Stomach (tissue), 9 donors: Measurements from ENCODE around the gene NEDD4L. TPM values are rescaled to one million over a fixed set of nuclear protein-coding genes. Genes with fewer than 3 reads are reported as not detected.
A peak's percentile ranks its signal among the peaks of the same experiment; 100 is the strongest.

Source experiments
- DNase-seq, 2 donors: peaks; one replicate each; pipeline versions ENCODE4 v3.0.0 to v3.0.0-alpha.2; 2013 to 2019
- H3K27ac ChIP-seq, 5 donors: fragments of 200-600 bp in 4 of 5; sonication (generic) in 4 of 5; one replicate each; pipeline ENCODE4 v1.5.1; 2013 to 2019; ENCODE audit warnings: mild to moderate bottlenecking in 1 of 5, moderate library complexity in 1 of 5
- H3K27me3 ChIP-seq, 3 donors: fragments of 200-600 bp; sonication (generic); one replicate each; pipeline ENCODE4 v1.5.1; 2017 to 2019; ENCODE audit warnings: mixed run types in 1 of 3
- H3K36me3 ChIP-seq, 4 donors: fragments of 200-600 bp; sonication (generic); 1 replicate in 3 of 4; 2 replicates in 1 of 4; pipeline ENCODE4 v1.5.1; 2016 to 2019
- H3K4me1 ChIP-seq, 4 donors: fragments of 200-600 bp; sonication (generic); one replicate each; pipeline ENCODE4 v1.5.1; 2016 to 2019
- H3K4me3 ChIP-seq, 4 donors: fragments of 200-600 bp; sonication (generic) in 3 of 4; one replicate each; pipeline ENCODE4 v1.5.1; 2016 to 2019; ENCODE audit warnings: mild to moderate bottlenecking in 1 of 4
- H3K9me3 ChIP-seq, 4 donors: fragments of 200-600 bp; sonication (generic); one replicate each; pipeline ENCODE4 v1.5.1; 2016 to 2019
- EP300 ChIP-seq: sonication (generic); formaldehyde crosslinking; IDR thresholded peaks from one replicate; pipeline ENCODE4 v1.6.1; 2017; ENCODE audit warnings: antibody characterized with exemption
- POLR2A ChIP-seq, 4 donors: fragments of 450-650 bp; IDR thresholded peaks; one replicate each; pipeline ENCODE4 v1.6.1; 2016; ENCODE audit warnings: antibody characterized with exemption in 4 of 4, control low read depth in 2 of 4, mild to moderate bottlenecking in 1 of 4, moderate library complexity in 1 of 4
- POLR2AphosphoS5 ChIP-seq, 3 donors: sonication (generic); formaldehyde crosslinking; IDR thresholded peaks; one replicate each; pipeline ENCODE4 v1.6.1; 2016; ENCODE audit warnings: antibody characterized with exemption in 3 of 3
- WGBS, 5 donors: extraction: QIAGEN DNeasy Blood & Tissue Kit in 3 of 5; methylation state at CpG; one replicate each; pipeline versions ENCODE4 v1.1.5 to v1.1.7; 2013 to 2018; 5-methylcytosine and 5-hydroxymethylcytosine counted together
- intact Hi-C: fragments of 100-400 bp; cut with DNase I; formaldehyde crosslinking; loops from one replicate; pipeline ENCODE4 v1.15.1; 2023; ENCODE audit warnings: low total_unique reads
- polyA plus RNA-seq, 3 donors: library from polyadenylated mRNA; stranded (reverse); fragments of 200-250 nt; gene quantifications; one replicate each; pipeline ENCODE4 v1.2.3, GENCODE V29; 2013
- total RNA-seq, 5 donors: library from RNA; depleted of rRNA; stranded (reverse); fragments of >200 nt; gene quantifications; one replicate each; pipeline versions ENCODE4 v1.1.0 to v1.2.3, GENCODE V29; 2014 to 2016
- TF ChIP-seq, protein P1 (sequence below), 7 experiments: fragments of 450-650 bp in 4 of 7; fragments of 200-600 bp in 3 of 7; sonication (generic) in 3 of 7; IDR thresholded peaks; one replicate each; pipeline ENCODE4 v1.5.1; 2016 to 2019; ENCODE audit warnings: antibody characterized with exemption in 7 of 7, control low read depth in 2 of 7, mild to moderate bottlenecking in 1 of 7
- donor health status: healthy with polysubstance abuse.
- donor health status: Bipolar disorder and iron deficiency.
- donor health status: healthy.

Gene NEDD4L
- total and polyA plus RNA-seq, 8 donors = 46.1 to 315 (median 129) TPM

- TF ChIP-seq, protein P1, sequence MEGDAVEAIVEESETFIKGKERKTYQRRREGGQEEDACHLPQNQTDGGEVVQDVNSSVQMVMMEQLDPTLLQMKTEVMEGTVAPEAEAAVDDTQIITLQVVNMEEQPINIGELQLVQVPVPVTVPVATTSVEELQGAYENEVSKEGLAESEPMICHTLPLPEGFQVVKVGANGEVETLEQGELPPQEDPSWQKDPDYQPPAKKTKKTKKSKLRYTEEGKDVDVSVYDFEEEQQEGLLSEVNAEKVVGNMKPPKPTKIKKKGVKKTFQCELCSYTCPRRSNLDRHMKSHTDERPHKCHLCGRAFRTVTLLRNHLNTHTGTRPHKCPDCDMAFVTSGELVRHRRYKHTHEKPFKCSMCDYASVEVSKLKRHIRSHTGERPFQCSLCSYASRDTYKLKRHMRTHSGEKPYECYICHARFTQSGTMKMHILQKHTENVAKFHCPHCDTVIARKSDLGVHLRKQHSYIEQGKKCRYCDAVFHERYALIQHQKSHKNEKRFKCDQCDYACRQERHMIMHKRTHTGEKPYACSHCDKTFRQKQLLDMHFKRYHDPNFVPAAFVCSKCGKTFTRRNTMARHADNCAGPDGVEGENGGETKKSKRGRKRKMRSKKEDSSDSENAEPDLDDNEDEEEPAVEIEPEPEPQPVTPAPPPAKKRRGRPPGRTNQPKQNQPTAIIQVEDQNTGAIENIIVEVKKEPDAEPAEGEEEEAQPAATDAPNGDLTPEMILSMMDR (IDR thresholded peaks at IDR 0.05) = no peak
- TF ChIP-seq POLR2AphosphoS5 (IDR thresholded peaks at IDR 0.05) (no peak), POLR2A (IDR thresholded peaks at IDR 0.05) (no peak), EP300 (no peak)
- 37 to 44% (median 41%) methylated on average over 8 of the region's 8 CpGs for WGBS, 5 donors
- H3K4me1 ChIP-seq = peaks cover 14 to 24% (median 19%) of the 10 kb centered on the region in 4 donors
- peak in 1 of 2 donors; percentile 51 for DNase-seq
- no peak overlapping the region for H3K4me3 ChIP-seq
- H3K27ac ChIP-seq = peak overlapping the region in 4 of 5 donors; percentile 7 to 56 (median 50)
- no peaks in the 10 kb centered on the region for H3K27me3 ChIP-seq
- H3K36me3 ChIP-seq = no peaks in the 10 kb centered on the region
- no peaks in the 10 kb centered on the region for H3K9me3 ChIP-seq
- intact Hi-C loops = no loop called here
These were observed 53.3 kb downstream of the NEDD4L start for GRCh38 chr18:58097121-58097906.

DNA sequence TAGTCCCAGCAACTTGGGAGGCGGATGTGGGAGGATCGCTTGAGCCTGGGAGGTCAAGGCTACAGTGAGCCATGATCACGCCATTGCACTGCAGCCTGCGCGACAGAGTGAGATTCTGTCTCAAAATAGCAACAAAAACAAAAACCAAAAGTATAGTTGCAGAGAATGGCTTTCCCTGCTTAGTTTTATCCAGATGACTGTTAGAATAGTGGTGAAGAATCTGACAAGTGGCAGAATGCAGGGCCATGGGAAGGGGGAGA, 53.8 kb downstream of the NEDD4L start:
- DNase-seq = no peak
- Histone ChIP-seq H3K27me3 (no peaks in the 10 kb centered on the region), H3K4me1 (peaks cover 14 to 26% (median 21%) of the 10 kb centered on the region in 4 donors), H3K4me3 (no peak overlapping the region), H3K27ac (peak overlapping the region in 2 of 5 donors; percentile 44 to 56), H3K9me3 (no peaks in the 10 kb centered on the region), H3K36me3 (no peaks in the 10 kb centered on the region)
- intact Hi-C loops = no loop called here
- 91 to 96% (median 95%) methylated on average over 5 of the region's 5 CpGs for WGBS, 5 donors
- TF ChIP-seq POLR2AphosphoS5 (IDR thresholded peaks at IDR 0.05) (no peak), POLR2A (IDR thresholded peaks at IDR 0.05) (no peak), EP300 (no peak)
- TF ChIP-seq, protein P1 (IDR thresholded peaks at IDR 0.05) = no peak

DNA sequence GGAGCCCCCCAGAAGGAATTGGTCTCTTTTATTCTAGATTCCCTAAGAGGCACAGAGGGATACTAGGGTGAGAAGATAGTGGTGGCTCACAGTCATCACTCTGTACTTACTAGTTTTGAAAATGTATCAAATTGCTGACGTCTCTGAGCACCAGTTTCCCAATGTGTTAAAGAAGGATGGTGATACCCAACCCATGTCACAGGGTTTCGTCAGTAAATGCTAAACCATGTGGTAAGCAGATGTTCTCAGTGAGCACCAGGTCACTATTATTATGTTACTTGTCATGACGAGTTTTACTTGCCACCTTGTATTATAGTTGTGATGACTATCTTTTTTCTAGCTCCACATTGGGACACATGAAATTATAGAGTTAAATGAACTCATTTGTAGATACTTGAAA, 54.7 kb downstream of the NEDD4L start:
- H3K4me1 ChIP-seq = peaks cover 14 to 34% (median 25%) of the 10 kb centered on the region in 4 donors

DNA sequence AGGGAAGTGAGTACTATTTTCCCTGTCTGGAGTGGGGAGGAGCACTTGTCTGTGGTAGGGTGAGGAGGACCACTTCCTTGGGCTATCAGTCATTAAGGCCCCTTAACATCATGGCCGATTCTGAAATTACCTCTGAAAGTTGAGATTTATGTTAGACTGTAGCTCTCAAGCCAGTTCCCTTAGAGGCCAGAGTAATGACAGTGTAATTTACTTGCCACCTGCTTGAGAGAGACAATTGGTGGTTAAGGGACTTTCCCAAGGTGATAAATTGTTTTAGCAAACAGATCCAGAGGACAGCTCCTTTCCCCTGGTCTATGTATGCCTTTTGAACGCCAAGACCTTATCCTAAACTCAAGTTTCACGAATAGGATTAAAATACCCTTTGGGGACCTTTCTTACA, 56.1 kb downstream of the NEDD4L start:
- TF ChIP-seq POLR2AphosphoS5 (IDR thresholded peaks at IDR 0.05) = no peak
- no peak for TF ChIP-seq POLR2A (IDR thresholded peaks at IDR 0.05)
- TF ChIP-seq, protein P1 (IDR thresholded peaks at IDR 0.05) = no peak
- no peak for TF ChIP-seq EP300
- intact Hi-C loops = no loop called here
- 59 to 66% (median 63%) methylated on average over 3 of the region's 3 CpGs for WGBS, 5 donors
- Histone ChIP-seq H3K36me3 (no peaks in the 10 kb centered on the region), H3K27me3 (no peaks in the 10 kb centered on the region), H3K27ac (peak overlapping the region in 1 of 5 donors; percentile 13), H3K4me3 (no peak overlapping the region), H3K4me1 (peaks cover 17 to 46% (median 30%) of the 10 kb centered on the region in 4 donors), H3K9me3 (no peaks in the 10 kb centered on the region)
- DNase-seq = no peak

More for the DNA sequence above, 54.7 kb downstream of the NEDD4L start:
- H3K9me3 ChIP-seq = no peaks in the 10 kb centered on the region
- intact Hi-C loops = no loop called here
- H3K36me3 ChIP-seq = no peaks in the 10 kb centered on the region
- no peak overlapping the region for H3K27ac ChIP-seq
- no peak overlapping the region for H3K4me3 ChIP-seq
- WGBS, 5 donors = 91 to 96% (median 92%) methylated on average over 3 of the region's 3 CpGs
- TF ChIP-seq POLR2AphosphoS5 (IDR thresholded peaks at IDR 0.05) (no peak), POLR2A (IDR thresholded peaks at IDR 0.05) (no peak), EP300 (no peak)
- TF ChIP-seq, protein P1 (IDR thresholded peaks at IDR 0.05) = no peak
- no peaks in the 10 kb centered on the region for H3K27me3 ChIP-seq
- no peak for DNase-seq
